GM12874 (cell line): ENCODE measurements around the gene CIROP.

Source experiments
- TF ChIP-seq, protein P1 (sequence below): IDR thresholded peaks from 2 replicates; pipeline ENCODE4 v1.5.1; 2011; ENCODE audit warnings: low read depth, mild to moderate bottlenecking, control low read depth, low read length, moderate library complexity; ENCODE audit not compliant: insufficient read depth

CIROP gene

GRCh38 chr14:23052671-23053070 lies 52.1 kb downstream of the CIROP start:
- TF ChIP-seq, protein P1, sequence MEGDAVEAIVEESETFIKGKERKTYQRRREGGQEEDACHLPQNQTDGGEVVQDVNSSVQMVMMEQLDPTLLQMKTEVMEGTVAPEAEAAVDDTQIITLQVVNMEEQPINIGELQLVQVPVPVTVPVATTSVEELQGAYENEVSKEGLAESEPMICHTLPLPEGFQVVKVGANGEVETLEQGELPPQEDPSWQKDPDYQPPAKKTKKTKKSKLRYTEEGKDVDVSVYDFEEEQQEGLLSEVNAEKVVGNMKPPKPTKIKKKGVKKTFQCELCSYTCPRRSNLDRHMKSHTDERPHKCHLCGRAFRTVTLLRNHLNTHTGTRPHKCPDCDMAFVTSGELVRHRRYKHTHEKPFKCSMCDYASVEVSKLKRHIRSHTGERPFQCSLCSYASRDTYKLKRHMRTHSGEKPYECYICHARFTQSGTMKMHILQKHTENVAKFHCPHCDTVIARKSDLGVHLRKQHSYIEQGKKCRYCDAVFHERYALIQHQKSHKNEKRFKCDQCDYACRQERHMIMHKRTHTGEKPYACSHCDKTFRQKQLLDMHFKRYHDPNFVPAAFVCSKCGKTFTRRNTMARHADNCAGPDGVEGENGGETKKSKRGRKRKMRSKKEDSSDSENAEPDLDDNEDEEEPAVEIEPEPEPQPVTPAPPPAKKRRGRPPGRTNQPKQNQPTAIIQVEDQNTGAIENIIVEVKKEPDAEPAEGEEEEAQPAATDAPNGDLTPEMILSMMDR, result no peak

DNA sequence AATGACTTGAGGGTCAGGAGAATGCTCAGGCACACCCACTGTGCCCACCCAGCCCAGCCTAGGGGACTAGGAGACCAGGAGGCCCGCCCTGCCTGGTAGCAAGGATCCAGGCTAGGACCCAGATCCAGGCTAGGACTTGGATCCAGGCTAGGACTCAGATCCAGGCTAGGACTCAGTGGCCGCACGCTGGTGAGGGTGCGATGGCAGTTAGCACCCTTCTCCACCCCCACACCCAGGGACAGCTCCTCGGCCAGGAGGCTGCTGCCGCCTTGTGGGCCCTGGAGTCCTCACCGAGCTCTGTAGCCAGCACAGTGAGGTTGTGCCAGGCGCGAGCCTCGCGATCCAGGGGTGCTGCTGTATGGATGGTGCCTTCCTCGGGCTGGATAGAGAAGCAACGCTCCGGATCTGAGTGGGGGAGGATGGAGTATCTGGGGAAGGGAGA lies 52.6 kb downstream of the CIROP start:
- TF ChIP-seq, protein P1, result no peak

GRCh38 chr14:23051141-23052057 lies 53.4 kb downstream of the CIROP start:
- TF ChIP-seq, protein P1, result no peak
